Measurements from ENCODE around the gene MMP1. TPM values are rescaled to one million over a fixed set of nuclear protein-coding genes. Genes with fewer than 3 reads are reported as not detected.

Gene MMP1
- total RNA-seq, 1 donor from 2014 or later, result 19.1 TPM

DNA sequence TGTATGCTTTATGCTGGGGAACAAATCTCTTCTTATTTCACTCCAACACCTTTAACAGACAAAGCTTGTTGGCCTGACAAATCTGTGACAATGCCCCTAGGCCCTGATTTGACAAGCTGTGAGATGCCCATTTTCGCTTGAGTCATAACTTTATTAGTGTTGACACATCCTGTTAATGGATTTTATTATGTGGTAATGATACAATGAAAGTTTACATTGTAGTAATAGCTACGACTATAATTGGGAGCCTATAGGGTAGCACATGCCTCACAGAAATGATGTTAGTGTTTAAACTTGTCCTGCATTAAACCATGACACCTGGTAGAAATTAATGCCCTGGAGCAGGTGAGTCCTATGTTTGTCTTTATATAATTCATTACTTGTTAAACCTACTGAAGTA lies 14.2 kb downstream of the MMP1 start:
- H3K4me1 ChIP-seq, result no peaks in the 10 kb centered on the region
- ATAC-seq (no peak), DNase-seq (no peak)
- intact Hi-C loops (cut with DNase I), result no loop called here
- no peaks in the 10 kb centered on the region for H3K36me3 ChIP-seq
- H3K27me3 ChIP-seq, result no peaks in the 10 kb centered on the region
- no peak overlapping the region for H3K27ac ChIP-seq
- TF ChIP-seq, protein P1, sequence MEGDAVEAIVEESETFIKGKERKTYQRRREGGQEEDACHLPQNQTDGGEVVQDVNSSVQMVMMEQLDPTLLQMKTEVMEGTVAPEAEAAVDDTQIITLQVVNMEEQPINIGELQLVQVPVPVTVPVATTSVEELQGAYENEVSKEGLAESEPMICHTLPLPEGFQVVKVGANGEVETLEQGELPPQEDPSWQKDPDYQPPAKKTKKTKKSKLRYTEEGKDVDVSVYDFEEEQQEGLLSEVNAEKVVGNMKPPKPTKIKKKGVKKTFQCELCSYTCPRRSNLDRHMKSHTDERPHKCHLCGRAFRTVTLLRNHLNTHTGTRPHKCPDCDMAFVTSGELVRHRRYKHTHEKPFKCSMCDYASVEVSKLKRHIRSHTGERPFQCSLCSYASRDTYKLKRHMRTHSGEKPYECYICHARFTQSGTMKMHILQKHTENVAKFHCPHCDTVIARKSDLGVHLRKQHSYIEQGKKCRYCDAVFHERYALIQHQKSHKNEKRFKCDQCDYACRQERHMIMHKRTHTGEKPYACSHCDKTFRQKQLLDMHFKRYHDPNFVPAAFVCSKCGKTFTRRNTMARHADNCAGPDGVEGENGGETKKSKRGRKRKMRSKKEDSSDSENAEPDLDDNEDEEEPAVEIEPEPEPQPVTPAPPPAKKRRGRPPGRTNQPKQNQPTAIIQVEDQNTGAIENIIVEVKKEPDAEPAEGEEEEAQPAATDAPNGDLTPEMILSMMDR (IDR thresholded peaks at IDR 0.05), result no peak
- H3K4me3 ChIP-seq, result no peak overlapping the region
- no peaks in the 10 kb centered on the region for H3K9me3 ChIP-seq

DNA sequence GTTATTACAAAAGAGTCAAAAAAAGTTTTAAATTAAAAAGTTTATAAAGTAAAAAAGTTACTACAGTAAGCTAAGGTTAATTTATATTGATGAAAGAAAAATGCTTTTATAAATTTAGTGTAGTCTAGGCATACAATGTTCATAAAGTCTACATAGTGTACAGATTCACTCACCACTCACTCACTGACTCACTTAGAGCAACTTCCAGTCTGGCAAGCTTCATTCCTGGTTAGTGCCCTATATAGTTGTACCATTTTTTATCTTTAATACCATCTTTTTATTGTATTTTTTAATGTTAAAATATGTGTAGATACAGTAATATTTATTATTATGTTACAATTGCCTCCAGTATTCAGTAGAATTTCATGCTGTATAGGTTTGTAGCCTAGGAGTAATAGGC lies 14.9 kb downstream of the MMP1 start:
- intact Hi-C loops (cut with DNase I), result no loop called here
- TF ChIP-seq, protein P1 (IDR thresholded peaks at IDR 0.05), result no peak
- no peak for ATAC-seq
- no peaks in the 10 kb centered on the region for H3K9me3 ChIP-seq
- no peaks in the 10 kb centered on the region for H3K36me3 ChIP-seq
- no peak for DNase-seq
- H3K27ac ChIP-seq, result no peak overlapping the region
- no peak overlapping the region for H3K4me3 ChIP-seq
- H3K4me1 ChIP-seq, result no peaks in the 10 kb centered on the region
- H3K27me3 ChIP-seq, result no peaks in the 10 kb centered on the region

DNA sequence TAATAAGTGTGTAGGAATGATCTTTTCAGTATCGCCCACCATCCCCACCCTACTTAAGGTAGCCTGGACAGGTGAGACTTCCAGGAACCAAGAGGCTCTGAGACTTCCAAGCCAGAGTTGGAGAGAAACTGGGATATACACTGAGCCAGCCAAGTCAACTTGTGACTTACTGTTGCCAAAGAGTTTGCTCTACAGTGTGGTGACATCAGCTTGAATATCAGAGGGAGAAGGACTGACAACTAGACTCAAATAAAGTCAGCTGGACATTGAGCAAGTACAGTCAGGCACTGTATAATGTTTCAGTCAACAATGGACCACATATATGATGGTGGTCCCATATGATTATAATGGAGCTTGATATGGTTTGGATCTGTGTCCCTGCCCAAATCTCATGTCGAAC lies 16.3 kb downstream of the MMP1 start:
- Histone ChIP-seq H3K9me3 (no peaks in the 10 kb centered on the region), H3K27ac (no peak overlapping the region), H3K27me3 (no peaks in the 10 kb centered on the region), H3K4me1 (no peaks in the 10 kb centered on the region), H3K4me3 (no peak overlapping the region), H3K36me3 (no peaks in the 10 kb centered on the region)
- intact Hi-C loops (cut with DNase I), result no loop called here
- TF ChIP-seq, protein P1 (IDR thresholded peaks at IDR 0.05), result no peak
- ATAC-seq (peak; percentile 36), DNase-seq (no peak)

DNA sequence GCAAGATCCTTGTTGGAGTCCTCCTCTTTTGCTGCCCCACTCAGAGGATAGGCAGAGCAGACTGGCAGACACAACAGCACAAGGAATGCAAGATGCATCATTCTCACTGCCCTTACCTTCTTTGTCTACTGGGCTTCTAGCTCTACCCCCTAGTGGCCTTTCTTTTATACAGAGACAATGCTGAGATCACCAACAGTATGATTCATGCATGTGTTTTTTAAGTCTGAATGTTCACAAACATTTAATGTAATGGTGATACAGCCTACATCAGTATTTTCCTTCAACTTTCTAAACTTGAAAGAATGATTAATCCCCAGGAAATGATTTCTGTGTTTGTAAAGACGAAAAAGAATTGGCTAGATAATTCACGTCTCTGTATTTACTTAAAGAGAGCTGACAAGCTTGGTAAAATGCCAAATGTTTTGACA lies 17.5 kb downstream of the MMP1 start, which contains the start of gene MMP10:
MMP10 (minus strand) TSS at position 138 of the 428 bp plus-strand sequence; CDS start at position 101, 37 bp downstream.
- DNase-seq (no peak), ATAC-seq (peak; percentile 49)
- H3K27ac ChIP-seq, result no peak within 1 kb of the TSS
- intact Hi-C loops (cut with DNase I), result no loop called here
- H3K36me3 ChIP-seq, result no peaks in the 10 kb centered on the region
- H3K9me3 ChIP-seq, result no peaks in the 10 kb centered on the region
- H3K27me3 ChIP-seq, result no peaks in the 10 kb centered on the region
- TF ChIP-seq, protein P1 (IDR thresholded peaks at IDR 0.05), result peak; percentile 30
- H3K4me1 ChIP-seq, result no peaks in the 10 kb centered on the region
- no peak within 1 kb of the TSS for H3K4me3 ChIP-seq

DNA sequence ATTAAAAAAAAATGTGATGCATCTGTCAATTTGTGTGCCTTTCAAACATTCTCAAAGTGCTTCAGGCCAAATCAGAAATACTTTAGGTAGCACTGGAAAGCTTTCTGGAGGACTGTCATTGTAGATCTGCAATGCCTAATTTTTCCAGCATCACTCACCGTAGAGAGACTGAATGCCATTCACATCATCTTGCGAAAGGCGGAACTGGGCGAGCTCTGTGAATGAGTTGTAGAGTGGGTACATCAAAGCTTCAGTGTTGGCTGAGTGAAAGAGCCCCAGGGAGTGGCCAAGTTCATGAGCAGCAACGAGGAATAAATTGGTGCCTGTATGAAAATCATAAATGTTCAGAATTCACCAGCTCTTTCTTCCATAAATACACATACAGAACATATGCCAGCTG lies 21.5 kb downstream of the MMP1 start:
- no peaks in the 10 kb centered on the region for H3K9me3 ChIP-seq
- ATAC-seq, result peak; percentile 58

More for the DNA sequence above, 21.5 kb downstream of the MMP1 start:
- Histone ChIP-seq H3K36me3 (no peaks in the 10 kb centered on the region), H3K4me3 (no peak overlapping the region), H3K27me3 (no peaks in the 10 kb centered on the region), H3K4me1 (no peaks in the 10 kb centered on the region), H3K27ac (no peak overlapping the region)
- DNase-seq, result no peak
- TF ChIP-seq, protein P1 (IDR thresholded peaks at IDR 0.05), result no peak
- intact Hi-C loops (cut with DNase I), result no loop called here

Measured in upper lobe of right lung (tissue), 1 donor.